Measurements from ENCODE around the gene SPAG9.
"Not testable (repeated sequence)": the region's sequence is repeated elsewhere in the genome, so short reads cannot be mapped to it uniquely, and the experiment has no call there.

Gene SPAG9

GRCh38 chr17:51132964-51133319 is 12.3 kb upstream of the SPAG9 start:
- DNase-seq (ENCODE audit: low spot score): peak; percentile 50

GRCh38 chr17:51128076-51128475 is 7.4 kb upstream of the SPAG9 start:
- DNase-seq (ENCODE audit: low spot score): no peak

- no peak for DNase-seq (ENCODE audit: low spot score)
Measured at GRCh38 chr17:51124640-51125503, 4.2 kb upstream of the SPAG9 start.

DNA sequence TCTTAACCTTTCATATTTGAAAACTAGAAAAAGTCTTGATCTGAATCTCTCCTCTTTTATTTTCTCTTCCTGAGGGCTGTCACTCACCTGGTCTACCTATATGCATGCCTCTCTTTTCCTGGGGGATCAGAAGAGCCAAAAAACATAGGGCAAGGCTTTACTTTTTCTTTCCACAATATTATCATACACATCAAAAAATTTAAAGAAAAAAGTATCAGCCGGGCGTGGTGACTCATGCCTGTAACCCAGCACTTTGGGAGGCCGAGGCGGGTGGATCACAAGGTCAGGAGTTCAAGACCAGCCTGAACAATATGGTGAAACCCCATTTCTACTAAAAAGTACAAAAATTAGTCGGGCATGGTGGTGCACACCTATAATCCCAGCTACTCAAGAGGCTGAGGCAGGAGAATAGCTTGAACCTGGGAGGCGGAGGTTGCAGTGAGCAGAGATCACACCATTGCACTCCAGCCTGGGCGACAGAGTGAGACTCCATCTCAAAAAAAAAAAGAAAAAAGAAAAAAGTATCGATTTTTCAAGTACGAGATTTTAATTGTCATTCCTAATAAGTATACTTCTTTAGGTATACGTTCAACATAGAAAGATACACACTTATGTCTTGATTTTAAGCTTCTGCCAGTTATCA is 1.9 kb upstream of the SPAG9 start:
- DNase-seq (ENCODE audit: low spot score): not testable (repeated sequence)

DNA sequence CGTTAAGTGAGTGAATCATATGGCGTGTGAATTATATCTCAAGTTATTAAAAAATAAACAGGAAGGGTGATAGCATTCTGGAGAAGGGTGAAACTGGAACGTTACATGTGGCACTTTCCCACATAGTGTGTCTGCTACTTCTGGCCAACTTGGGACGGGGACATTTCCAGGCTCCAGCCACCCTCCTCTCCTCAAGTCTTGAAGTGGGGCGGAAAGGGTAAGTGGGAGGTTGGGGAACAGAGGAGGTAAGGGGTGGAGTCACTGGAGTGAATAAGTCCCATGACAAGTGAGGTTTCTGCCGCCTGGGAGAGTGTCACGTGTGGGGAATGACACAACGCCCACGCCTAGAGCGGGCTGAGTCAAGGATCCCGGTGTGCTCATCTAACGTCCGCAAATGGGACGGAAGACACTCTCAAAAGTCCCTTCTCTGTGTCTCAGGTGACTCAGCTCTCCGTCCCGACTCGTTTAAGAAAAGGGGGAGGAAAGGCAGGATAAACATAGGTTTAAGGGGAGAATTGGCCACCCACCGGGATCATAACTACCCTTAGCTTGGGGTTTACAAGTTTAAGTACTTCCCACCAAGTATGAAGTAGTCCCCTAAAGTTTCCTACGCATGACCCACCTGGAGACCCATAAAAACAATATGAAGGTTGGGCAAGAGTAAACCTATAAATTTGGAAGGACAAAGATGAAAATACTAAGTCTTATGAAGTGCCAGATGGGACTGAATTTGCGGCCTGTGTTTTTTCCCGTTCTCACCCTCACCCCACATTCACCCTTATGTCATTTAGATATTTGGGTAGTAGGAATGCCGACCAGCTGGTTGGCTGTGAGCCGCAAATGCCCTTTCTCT is 1.2 kb upstream of the SPAG9 start:
- DNase-seq (ENCODE audit: low spot score): peak; percentile 95

- no peak for DNase-seq (ENCODE audit: low spot score)
Measured at GRCh38 chr17:51120357-51120738, 320 bp downstream of the SPAG9 start.

GRCh38 chr17:51119415-51120356 is 982 bp downstream of the SPAG9 start:
- peak; percentile 12 for DNase-seq (ENCODE audit: low spot score)

DNA sequence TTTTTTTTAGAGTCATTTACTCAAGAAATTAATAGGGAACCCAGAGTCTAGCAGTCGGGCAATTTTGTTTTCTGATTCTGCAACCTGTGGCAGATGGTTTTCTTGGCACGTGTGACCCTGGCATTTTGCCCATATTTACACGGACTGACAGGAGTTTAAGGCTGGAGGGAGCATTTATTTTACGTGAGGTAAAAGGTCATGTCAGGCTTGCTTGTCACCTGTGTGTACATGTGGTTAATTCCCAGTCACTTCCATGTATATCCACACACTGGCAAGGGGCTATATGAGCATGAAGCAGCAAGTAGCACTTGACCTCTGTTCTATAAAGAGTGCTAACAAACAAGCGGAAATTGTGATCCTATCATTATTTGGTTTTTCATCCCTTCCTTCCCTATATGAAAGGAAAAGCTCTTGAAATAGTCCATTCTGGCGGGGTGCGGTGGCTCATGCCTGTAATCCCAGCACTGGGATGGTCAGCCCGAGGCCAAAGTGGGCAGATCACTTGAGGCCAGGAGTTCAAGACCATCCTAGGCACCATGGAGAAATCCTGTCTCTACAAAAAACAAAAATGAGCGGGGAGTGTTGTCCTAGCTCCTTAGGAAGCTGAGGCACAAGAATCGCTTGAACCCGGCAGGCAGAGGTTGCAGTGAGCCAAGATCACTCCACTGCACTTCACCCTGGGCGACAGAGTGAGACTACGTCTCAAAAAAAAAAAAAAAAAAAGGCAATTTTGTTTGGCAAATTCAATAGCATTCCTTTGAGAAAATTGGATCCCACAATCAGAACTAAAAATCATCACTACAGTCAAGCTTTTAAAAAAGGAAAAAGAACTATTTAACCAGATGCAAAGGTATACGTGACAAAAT is 2.1 kb downstream of the SPAG9 start:
- DNase-seq (ENCODE audit: low spot score): no peak

DNA sequence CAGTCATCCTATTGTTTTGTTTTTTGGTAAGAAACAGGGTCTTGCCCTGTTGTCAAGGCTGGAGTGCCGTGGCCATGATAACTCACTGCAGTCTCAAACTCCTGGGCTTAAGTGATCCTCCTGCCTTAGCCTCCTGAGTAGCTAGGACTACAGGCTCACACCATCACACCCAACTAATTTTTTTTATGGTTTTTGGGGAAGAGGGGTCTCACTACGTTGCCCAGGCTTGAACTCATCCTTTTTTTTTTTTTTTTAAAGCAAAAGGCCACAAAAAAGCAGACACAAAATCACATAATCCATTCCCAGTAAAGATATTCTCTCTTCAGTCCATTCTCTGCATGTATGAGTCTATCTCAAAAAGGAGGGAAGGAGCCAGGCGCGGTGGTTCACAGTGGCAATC is 5.5 kb downstream of the SPAG9 start:
- DNase-seq (ENCODE audit: low spot score): no peak

- DNase-seq (ENCODE audit: low spot score): not testable (repeated sequence)
Measured at GRCh38 chr17:51112303-51113222, 8.1 kb downstream of the SPAG9 start.

- DNase-seq (ENCODE audit: low spot score): no peak
Measured at GRCh38 chr17:51107778-51108177, 12.9 kb downstream of the SPAG9 start.

GRCh38 chr17:51103451-51103850 is 17.2 kb downstream of the SPAG9 start:
- DNase-seq (ENCODE audit: low spot score): no peak

DNA sequence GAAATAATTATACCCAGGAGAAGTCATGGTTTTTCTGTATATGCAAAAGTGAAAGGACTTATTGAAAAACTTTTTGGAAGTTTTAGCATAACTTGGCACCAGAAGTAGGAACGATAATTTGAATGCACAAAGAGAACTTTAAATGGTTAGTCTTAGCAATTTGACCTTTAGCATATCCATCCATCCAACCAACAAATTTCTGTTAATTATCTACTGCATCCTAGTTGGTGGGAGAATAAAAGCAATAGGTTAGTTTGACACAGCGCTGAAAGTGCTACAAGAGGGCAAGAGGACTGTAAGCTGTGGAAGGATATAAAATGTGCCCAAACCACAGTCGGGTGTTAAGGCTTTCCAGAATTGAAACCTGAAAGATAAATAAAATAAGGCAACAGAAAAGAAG is 17.6 kb downstream of the SPAG9 start:
- no peak for DNase-seq (ENCODE audit: low spot score)

DNA sequence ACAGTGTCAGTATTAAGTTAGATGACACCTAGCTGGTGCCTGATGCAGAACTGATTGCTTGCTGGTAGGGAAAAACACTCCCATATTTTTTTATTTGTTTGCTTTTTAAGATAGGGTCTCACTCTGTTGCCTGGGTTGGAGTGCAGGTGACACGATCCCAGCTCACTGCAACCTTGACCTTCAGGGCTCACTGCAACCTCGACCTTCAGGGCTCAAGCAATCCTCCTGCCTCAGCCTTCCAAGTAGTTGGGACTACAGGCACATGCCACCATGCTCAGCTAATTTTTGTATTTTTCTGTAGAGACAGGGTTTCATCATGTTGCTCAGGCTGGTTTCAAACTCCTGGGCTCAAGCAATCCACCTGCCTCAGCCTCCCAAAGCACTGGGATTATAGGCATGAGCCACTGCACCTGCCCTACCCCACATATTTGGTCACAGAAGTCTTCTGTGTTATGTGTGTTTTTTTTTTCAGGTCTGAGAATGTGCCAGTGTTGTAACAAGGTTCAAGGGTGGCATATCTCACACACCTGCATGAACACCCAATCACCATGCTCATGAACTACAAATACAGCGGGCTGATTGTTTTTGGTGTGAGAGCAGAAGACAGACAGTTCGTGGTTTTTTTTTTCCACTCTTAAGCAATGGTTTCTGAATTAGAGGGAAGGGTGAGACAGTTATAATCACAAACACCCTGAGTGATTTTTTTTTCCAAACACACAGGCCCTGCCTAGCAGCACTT is 22.8 kb downstream of the SPAG9 start:
- DNase-seq (ENCODE audit: low spot score): no peak

GRCh38 chr17:51091635-51092034 is 29.0 kb downstream of the SPAG9 start:
- DNase-seq (ENCODE audit: low spot score): no peak

DNA sequence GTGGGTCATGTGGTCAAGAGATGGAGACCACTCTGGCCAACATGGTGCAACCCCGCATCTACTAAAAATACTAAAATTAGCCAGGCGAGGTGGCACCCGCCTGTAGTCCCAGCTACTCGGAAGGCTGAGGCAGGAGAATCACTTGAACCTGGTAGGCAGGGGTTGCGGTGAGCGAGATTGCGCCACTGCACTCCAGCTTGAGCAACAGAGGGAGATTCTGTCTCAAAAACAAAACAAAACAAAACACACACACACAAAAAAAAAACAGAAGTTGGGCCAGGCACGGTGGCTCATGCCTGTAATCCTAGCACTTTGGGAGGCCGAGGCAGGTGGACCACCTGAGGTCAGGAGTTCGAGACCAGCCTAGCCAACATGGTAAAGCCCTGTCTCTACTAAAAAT is 31.8 kb downstream of the SPAG9 start:
- not testable (repeated sequence) for DNase-seq (ENCODE audit: low spot score)

- DNase-seq (ENCODE audit: low spot score): no peak
Measured at GRCh38 chr17:51088287-51088686, 32.4 kb downstream of the SPAG9 start.

- no peak for DNase-seq (ENCODE audit: low spot score)
Measured at GRCh38 chr17:51087072-51087757, 33.5 kb downstream of the SPAG9 start.
